ENCODE measurements around the gene PBX3. TPM values are rescaled to one million over a fixed set of nuclear protein-coding genes. Genes with fewer than 3 reads are reported as not detected.

PBX3 gene
- total and polyA plus RNA-seq, 10 of the 15 experiments (the other 5 are each of a cell fraction or from before 2014, with no cell fraction given) = 6.7 to 146 (median 22.2) TPM

GRCh38 chr9:125904155-125904851 is 157.1 kb downstream of the PBX3 start:
- ATAC-seq (peak; percentile 72), FAIRE-seq (no peak), DNase-seq (ENCODE audit: low read depth, low spot score) (no peak)
- H3K9ac ChIP-seq (ENCODE audit: control insufficient read depth, insufficient read depth, low read length) = no peak overlapping the region
- H3K36me3 ChIP-seq (ENCODE audit: control insufficient read depth in 2 of 2, insufficient read depth in 2 of 2, low read length in 1 of 2) = no peaks in the 10 kb centered on the region; a peak in 1 of 4 replicates
- BruUV-seq (replicated peaks) = no TSS peak
- ChIA-PET POLR2A (interaction anchor here (0.6 to 2.0 kb wide), 3 partner anchors 10 to 375 kb away, joined by 3 to 12 read pairs (median 3); no protein-coding TSS in a partner anchor), SMC1A (ENCODE audit: uncharacterized antibody, unreplicated experiment) (interaction anchor here (0.9 to 4.4 kb wide), 7 partner anchors 9 to 148 kb away, joined by 3 to 20 read pairs (median 5); no protein-coding TSS in a partner anchor), CTCF (interaction anchor here (0.6 to 1.2 kb wide), 4 partner anchors 9 to 72 kb away, joined by 3 to 5 read pairs (median 4); no protein-coding TSS in a partner anchor), RAD21 (ENCODE audit: unreplicated experiment) (interaction anchor here (1.1 to 1.4 kb wide), 4 partner anchors 18 to 148 kb away, joined by 3 to 4 read pairs (median 4); no protein-coding TSS in a partner anchor)
- H2AFZ ChIP-seq (ENCODE audit: control insufficient read depth, low read depth, low read length) = peak overlapping the region; percentile 21; the same call in 1 of the 2 replicates
- no peaks in the 10 kb centered on the region for H3K27me3 ChIP-seq (replicated peaks in 1 of 2; ENCODE audit: control insufficient read depth in 2 of 2, insufficient read depth in 2 of 2, low read length in 1 of 2)
- H4K20me1 ChIP-seq (ENCODE audit: control insufficient read depth, insufficient read depth) = no peaks in the 10 kb centered on the region
- in situ Hi-C loops (cut with MboI) = no loop called here
- H3K27ac ChIP-seq (ENCODE audit: control insufficient read depth, insufficient read depth) = no peak overlapping the region
- intact Hi-C loops (cut with micrococcal nuclease; ENCODE audit: unreplicated experiment) = no loop called here
- TF ChIP-seq GABPA (IDR thresholded peaks at IDR 0.05; ENCODE audit: low read depth) = no peak
- TF ChIP-seq POLR2AphosphoS2 (IDR thresholded peaks at IDR 0.05; ENCODE audit: low read depth, low read length) = no peak
- no peak for TF ChIP-seq ZBTB11 (CRISPR knock-in tag; IDR thresholded peaks at IDR 0.05)
- no peak for TF ChIP-seq POLR2A (IDR thresholded peaks at IDR 0.05; ENCODE audit: low read depth, low read length)
- H3K4me1 ChIP-seq (ENCODE audit: control insufficient read depth, insufficient read depth, low read length) = no peaks in the 10 kb centered on the region
- H3K9me3 ChIP-seq (replicated peaks; ENCODE audit: control insufficient read depth, insufficient read depth, low read length) = no peaks in the 10 kb centered on the region
- no peak overlapping the region for H3K4me2 ChIP-seq (ENCODE audit: control insufficient read depth, insufficient read depth)
- 73% methylated on average over 5 of the region's 5 CpGs for WGBS (ENCODE audit: insufficient coverage, insufficient replicate concordance, low lambda C conversion rate, missing lambda C conversion rate)
- no peak overlapping the region for H3K4me3 ChIP-seq
- H3K79me2 ChIP-seq (ENCODE audit: control insufficient read depth, insufficient read depth, low read length) = peaks cover 4% of the 10 kb centered on the region
